ENCODE data around the gene SNX27. TPM values are rescaled to one million over a fixed set of nuclear protein-coding genes. Genes with fewer than 3 reads are reported as not detected.
A peak's percentile ranks its signal among the peaks of the same experiment; 100 is the strongest.

The SNX27 gene
- total RNA-seq, 4 donors from 2014 or later: 21.9 to 34.3 (median 26.5) TPM

- no peak for DNase-seq (ENCODE audit: low spot score in 2 of 2)
- intact Hi-C loops (cut with DNase I; ENCODE audit: low total_unique reads): no loop called here
- no peak for TF ChIP-seq POLR2A (IDR thresholded peaks at IDR 0.05)
- TF ChIP-seq CTCF (IDR thresholded peaks at IDR 0.05): no peak
- H3K4me3 ChIP-seq (ENCODE audit: low read depth, poor library complexity, severe bottlenecking): no peak overlapping the region
These were observed 5.5 kb upstream of the SNX27 start for GRCh38 chr1:151606384-151606783.

- no peak for DNase-seq (ENCODE audit: low spot score in 2 of 2)
- no peak overlapping the region for H3K4me3 ChIP-seq (ENCODE audit: low read depth, poor library complexity, severe bottlenecking)
- WGBS, 2 donors: 82 to 87% methylated on average over 3 of the region's 3 CpGs
- TF ChIP-seq POLR2A (IDR thresholded peaks at IDR 0.05) (no peak), CTCF (IDR thresholded peaks at IDR 0.05) (no peak)
- intact Hi-C loops (cut with DNase I; ENCODE audit: low total_unique reads): no loop called here
These were observed 5.0 kb upstream of the SNX27 start for GRCh38 chr1:151606857-151607256.

- no peak overlapping the region for H3K4me3 ChIP-seq (ENCODE audit: low read depth, poor library complexity, severe bottlenecking)
- no peak for DNase-seq (ENCODE audit: low spot score in 2 of 2)
- WGBS, 2 donors: 93 to 94% methylated on average over 3 of the region's 3 CpGs
- intact Hi-C loops (cut with DNase I; ENCODE audit: low total_unique reads): no loop called here
- TF ChIP-seq POLR2A (IDR thresholded peaks at IDR 0.05) (no peak), CTCF (IDR thresholded peaks at IDR 0.05) (no peak)
These were observed 1.7 kb upstream of the SNX27 start for GRCh38 chr1:151610142-151610541.

- no peak overlapping the region for H3K4me3 ChIP-seq (ENCODE audit: low read depth, poor library complexity, severe bottlenecking)
- intact Hi-C loops (cut with DNase I; ENCODE audit: low total_unique reads): no loop called here
- WGBS, 2 donors: 5 to 7% methylated on average over 6 of the region's 6 CpGs
- no peak for TF ChIP-seq CTCF (IDR thresholded peaks at IDR 0.05)
- TF ChIP-seq POLR2A (IDR thresholded peaks at IDR 0.05): no peak
- DNase-seq (ENCODE audit: low spot score in 2 of 2): peak in 1 of 2 donors; percentile 78
These were observed 511 bp upstream of the SNX27 start for GRCh38 chr1:151611288-151611790.

GRCh38 chr1:151612501-151613281, 841 bp downstream of the SNX27 start:
- no peak for TF ChIP-seq CTCF (IDR thresholded peaks at IDR 0.05)
- no peak for TF ChIP-seq POLR2A (IDR thresholded peaks at IDR 0.05)
- peak; percentile 33 to 91 for DNase-seq (ENCODE audit: low spot score in 2 of 2)
- H3K4me3 ChIP-seq (ENCODE audit: low read depth, poor library complexity, severe bottlenecking): peak overlapping the region; percentile 95
- 2% methylated on average over 36 to 37 of the region's 44 CpGs for WGBS, 2 donors
- intact Hi-C loops (cut with DNase I; ENCODE audit: low total_unique reads): no loop called here
